Esophagus muscularis mucosa (tissue), 4 donors: ENCODE results near the gene THSD4. TPM values are rescaled to one million over a fixed set of nuclear protein-coding genes. Genes with fewer than 3 reads are reported as not detected.

ENCODE experiments used
- DNase-seq: peaks from one replicate; pipeline ENCODE4 v3.0.0-alpha.2; 2017; ENCODE audit errors: extremely low spot score
- H3K27ac ChIP-seq, 4 donors: fragments of 200-600 bp; sonication (generic); replicated peaks in 1 of 4; 1 replicate in 3 of 4; 2 replicates in 1 of 4; pipeline ENCODE4 v1.5.1; 2016 to 2019; ENCODE audit warnings: mild to moderate bottlenecking in 1 of 4
- H3K27me3 ChIP-seq, 4 donors: fragments of 200-600 bp; sonication (generic); one replicate each; pipeline versions ENCODE4 v1.5.1 to v1.6.0; 2016 to 2019
- H3K36me3 ChIP-seq, 4 donors: fragments of 200-600 bp; sonication (generic); one replicate each; pipeline ENCODE4 v1.5.1; 2016 to 2019
- H3K4me1 ChIP-seq, 4 donors: fragments of 200-600 bp; sonication (generic); one replicate each; pipeline ENCODE4 v1.5.1; 2016 to 2019
- H3K4me3 ChIP-seq, 4 donors: fragments of 200-600 bp; sonication (generic); 1 replicate in 2 of 4; 2 replicates in 2 of 4; pipeline ENCODE4 v1.5.1; 2016 to 2019; ENCODE audit warnings: mild to moderate bottlenecking in 4 of 4, moderate library complexity in 1 of 4
- H3K9me3 ChIP-seq, 4 donors: fragments of 200-600 bp; sonication (generic); 1 replicate in 3 of 4; 2 replicates in 1 of 4; pipeline ENCODE4 v1.5.1; 2016 to 2019
- CTCF ChIP-seq, 3 experiments: fragments of 200-600 bp in 2 of 3; fragments of 450-650 bp in 1 of 3; sonication (generic) in 2 of 3; IDR thresholded peaks; one replicate each; pipeline ENCODE4 v1.5.1; 2017 to 2019; ENCODE audit warnings: antibody characterized with exemption in 3 of 3, mild to moderate bottlenecking in 2 of 3, moderate library complexity in 1 of 3
- EP300 ChIP-seq: sonication (generic); formaldehyde crosslinking; IDR thresholded peaks from one replicate; pipeline ENCODE4 v1.6.1; 2017; ENCODE audit warnings: antibody characterized with exemption
- POLR2A ChIP-seq: fragments of 450-650 bp; IDR thresholded peaks from one replicate; pipeline ENCODE4 v1.6.1; 2017; ENCODE audit warnings: antibody characterized with exemption, moderate library complexity, mild to moderate bottlenecking, low read depth
- POLR2AphosphoS5 ChIP-seq, 2 donors: sonication (generic); formaldehyde crosslinking; IDR thresholded peaks; one replicate each; pipeline ENCODE4 v1.6.1; 2017; ENCODE audit warnings: antibody characterized with exemption in 2 of 2
- WGBS: methylation state at CpG from one replicate; pipeline ENCODE4 v1.1.5; 2018; 5-methylcytosine and 5-hydroxymethylcytosine counted together
- intact Hi-C: fragments of 100-400 bp; cut with DNase I; formaldehyde crosslinking; loops from one replicate; pipeline ENCODE4 v1.15.1; 2023
- total RNA-seq, 4 donors: library from RNA; depleted of rRNA; stranded (reverse); fragments of >200 nt; gene quantifications; one replicate each; pipeline versions ENCODE4 v1.1.0 to v1.2.1, GENCODE V29; 2016

The THSD4 gene
- total RNA-seq, 4 donors from 2014 or later, result 3.2 to 6.6 (median 5.6) TPM

- intact Hi-C loops, result no loop called here
- no peaks in the 10 kb centered on the region for H3K9me3 ChIP-seq
- no peaks in the 10 kb centered on the region for H3K36me3 ChIP-seq
- DNase-seq, result no peak
- TF ChIP-seq EP300 (no peak), POLR2A (no peak), CTCF (IDR thresholded peaks at IDR 0.05) (peak; percentile 36 to 57 (median 37)), POLR2AphosphoS5 (IDR thresholded peaks at IDR 0.05) (no peak)
- no peak overlapping the region for H3K27ac ChIP-seq
- H3K4me3 ChIP-seq, result no peak overlapping the region
- H3K4me1 ChIP-seq, result peaks cover 0 to 7% (median 0%) of the 10 kb centered on the region in 4 donors
- 66% methylated on average over 5 of the region's 5 CpGs for WGBS
- H3K27me3 ChIP-seq, result no peaks in the 10 kb centered on the region
Observed at GRCh38 chr15:71575474-71576045, 460.3 kb downstream of the THSD4 start.

- intact Hi-C loops, result no loop called here
- no peak for DNase-seq
- TF ChIP-seq POLR2A, result no peak
Observed at GRCh38 chr15:71577071-71577470, 461.8 kb downstream of the THSD4 start.

GRCh38 chr15:71581398-71581930, 466.2 kb downstream of the THSD4 start:
- WGBS, result 76% methylated on average over 2 of the region's 2 CpGs
- no peaks in the 10 kb centered on the region for H3K4me1 ChIP-seq
- intact Hi-C loops, result no loop called here
- H3K27ac ChIP-seq, result no peak overlapping the region
- H3K4me3 ChIP-seq, result no peak overlapping the region
- H3K9me3 ChIP-seq, result peaks cover 0 to 16% (median 15%) of the 10 kb centered on the region in 4 donors
- H3K27me3 ChIP-seq, result no peaks in the 10 kb centered on the region
- no peaks in the 10 kb centered on the region for H3K36me3 ChIP-seq
- TF ChIP-seq POLR2AphosphoS5 (IDR thresholded peaks at IDR 0.05), result no peak
- TF ChIP-seq EP300, result no peak
- TF ChIP-seq POLR2A, result no peak
- no peak for TF ChIP-seq CTCF (IDR thresholded peaks at IDR 0.05)
- no peak for DNase-seq

More at GRCh38 chr15:71577071-71577470, 461.8 kb downstream of the THSD4 start:
- Histone ChIP-seq H3K27ac (no peak overlapping the region), H3K4me3 (no peak overlapping the region), H3K4me1 (peaks cover 0 to 7% (median 0%) of the 10 kb centered on the region in 4 donors), H3K36me3 (no peaks in the 10 kb centered on the region), H3K9me3 (no peaks in the 10 kb centered on the region), H3K27me3 (no peaks in the 10 kb centered on the region)
- 77% methylated on average over 2 of the region's 2 CpGs for WGBS

GRCh38 chr15:71585159-71585558, 469.9 kb downstream of the THSD4 start:
- Histone ChIP-seq H3K4me3 (no peak overlapping the region), H3K9me3 (peaks cover 0 to 17% (median 15%) of the 10 kb centered on the region in 4 donors), H3K36me3 (no peaks in the 10 kb centered on the region), H3K27me3 (no peaks in the 10 kb centered on the region), H3K4me1 (no peaks in the 10 kb centered on the region), H3K27ac (no peak overlapping the region)
- 94% methylated on average over 2 of the region's 2 CpGs for WGBS
- no peak for DNase-seq
- no peak for TF ChIP-seq POLR2A
- TF ChIP-seq POLR2AphosphoS5 (IDR thresholded peaks at IDR 0.05), result no peak
- no peak for TF ChIP-seq CTCF (IDR thresholded peaks at IDR 0.05)
- TF ChIP-seq EP300, result no peak
- intact Hi-C loops, result no loop called here

- Histone ChIP-seq H3K27me3 (no peaks in the 10 kb centered on the region), H3K9me3 (peaks cover 0 to 17% (median 15%) of the 10 kb centered on the region in 4 donors), H3K4me3 (no peak overlapping the region), H3K27ac (no peak overlapping the region), H3K4me1 (peaks cover 0 to 5% (median 1%) of the 10 kb centered on the region in 4 donors), H3K36me3 (no peaks in the 10 kb centered on the region)
- TF ChIP-seq CTCF (IDR thresholded peaks at IDR 0.05) (no peak), POLR2AphosphoS5 (IDR thresholded peaks at IDR 0.05) (no peak), EP300 (no peak), POLR2A (no peak)
- DNase-seq, result no peak
- WGBS, result 100% methylated on average over 2 of the region's 2 CpGs
- intact Hi-C loops, result no loop called here
Observed at GRCh38 chr15:71586463-71586862, 471.2 kb downstream of the THSD4 start.
